Large intestine (tissue), 3 donors: ENCODE data around the gene SIRPA. TPM values are rescaled to one million over a fixed set of nuclear protein-coding genes. Genes with fewer than 3 reads are reported as not detected.
A peak's percentile ranks its signal among the peaks of the same experiment; 100 is the strongest.

Experiments
- DNase-seq, 2 donors: peaks; one replicate each; pipeline versions ENCODE4 v3.0.0 to v3.0.0-alpha.2; 2013
- H3K27ac ChIP-seq: one replicate; pipeline ENCODE4 v1.5.1; 2013; ENCODE audit warnings: low read length
- H3K27me3 ChIP-seq: 2 replicates; pipeline ENCODE4 v1.6.1; 2013; ENCODE audit warnings: low read length; ENCODE audit not compliant: control insufficient read depth, insufficient read depth
- H3K36me3 ChIP-seq: 2 replicates; pipeline ENCODE4 v1.6.1; 2013; ENCODE audit warnings: low read length; ENCODE audit not compliant: control insufficient read depth, insufficient read depth
- H3K4me1 ChIP-seq: one replicate; pipeline ENCODE4 v1.6.1; 2013; ENCODE audit warnings: low read length; ENCODE audit not compliant: control insufficient read depth, insufficient read depth
- H3K4me3 ChIP-seq: one replicate; pipeline ENCODE4 v1.5.1; 2013; ENCODE audit warnings: low read length
- H3K9me3 ChIP-seq: one replicate; pipeline ENCODE4 v1.6.1; 2013; ENCODE audit warnings: mild to moderate bottlenecking, low read depth, low read length, moderate library complexity; ENCODE audit not compliant: control insufficient read depth
- WGBS: methylation state at CpG from one replicate; pipeline ENCODE4 v1.1.5; 2013; ENCODE audit warnings: low lambda C conversion rate; ENCODE audit not compliant: insufficient coverage; 5-methylcytosine and 5-hydroxymethylcytosine counted together
- polyA plus RNA-seq: library from polyadenylated mRNA; unstranded; fragments of 120-200 nt; gene quantifications from one replicate; pipeline ENCODE4 v1.2.1, GENCODE V29; 2013

The SIRPA gene
- polyA plus RNA-seq, 1 donor = 29.1 TPM

DNA sequence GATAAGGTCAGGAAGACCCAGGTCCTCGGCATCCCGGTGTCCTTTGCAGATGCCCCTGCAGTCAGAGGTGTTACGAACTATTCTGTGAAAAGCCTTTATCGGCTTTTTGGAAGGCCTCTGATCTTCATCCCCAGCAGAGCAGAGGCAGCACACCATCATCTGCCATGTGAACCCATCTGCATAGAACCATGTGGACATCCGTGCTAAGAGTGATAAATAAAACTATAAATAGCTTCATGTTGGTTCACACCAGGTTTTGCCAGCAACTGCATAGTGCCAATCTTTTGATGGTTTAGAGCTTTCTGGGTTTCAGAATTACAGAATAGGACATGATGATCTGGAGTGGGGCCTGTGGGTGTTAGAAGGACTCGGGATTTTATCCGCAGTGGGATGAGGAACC lies 33.6 kb downstream of the SIRPA start:
- DNase-seq = no peak
- no peak overlapping the region for H3K27ac ChIP-seq
- no peak overlapping the region for H3K4me3 ChIP-seq
- peaks cover 14% of the 10 kb centered on the region for H3K4me1 ChIP-seq
- no peaks in the 10 kb centered on the region for H3K9me3 ChIP-seq
- H3K36me3 ChIP-seq = peaks cover 31% of the 10 kb centered on the region
- WGBS = no CpG with 5 or more reads among the region's 7 CpGs
- H3K27me3 ChIP-seq = no peaks in the 10 kb centered on the region

DNA sequence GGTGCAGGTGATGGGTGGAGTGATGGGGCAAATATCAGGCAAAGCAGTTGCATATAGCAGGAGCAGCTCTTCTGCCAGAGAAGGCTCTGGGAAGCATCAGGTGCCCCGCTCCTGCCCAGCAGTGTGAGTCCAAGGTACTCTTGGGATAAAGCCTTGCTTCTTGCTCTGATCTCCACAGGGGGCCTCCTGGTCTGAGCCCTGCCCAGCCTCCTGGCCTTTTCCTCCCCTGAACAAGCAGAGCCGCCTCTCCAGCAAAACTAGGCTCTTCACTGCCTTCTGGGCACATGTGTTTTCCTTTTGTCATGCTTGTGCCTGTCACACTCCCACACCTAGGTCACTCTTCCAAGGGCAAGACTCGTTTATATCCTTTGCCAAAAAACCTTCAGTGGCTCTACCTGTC lies 34.3 kb downstream of the SIRPA start:
- Histone ChIP-seq H3K4me3 (no peak overlapping the region), H3K36me3 (peaks cover 27% of the 10 kb centered on the region), H3K27me3 (no peaks in the 10 kb centered on the region), H3K4me1 (peaks cover 14% of the 10 kb centered on the region), H3K9me3 (no peaks in the 10 kb centered on the region), H3K27ac (no peak overlapping the region)
- WGBS = no CpG with 5 or more reads among the region's 3 CpGs
- DNase-seq = peak in 1 of 2 donors; percentile 50

DNA sequence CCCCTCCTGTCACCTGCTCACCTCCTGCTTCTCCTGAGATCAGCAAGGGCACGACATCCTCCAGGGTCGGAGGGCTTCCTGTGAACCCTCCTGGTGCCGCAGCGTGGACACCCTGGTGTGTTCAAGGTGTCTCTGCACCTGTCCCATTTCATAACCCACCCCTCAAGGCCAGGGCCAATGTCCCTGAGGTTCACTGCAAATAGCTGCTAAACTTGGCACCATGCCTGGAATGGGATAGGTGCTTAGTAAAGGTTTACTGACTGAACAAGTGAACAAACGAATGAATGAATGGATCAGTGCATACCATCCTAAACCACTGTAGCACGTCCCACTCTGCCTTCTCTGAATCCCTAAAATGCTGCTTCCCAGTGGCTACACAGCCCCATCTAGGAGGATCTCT lies 35.0 kb downstream of the SIRPA start:
- Histone ChIP-seq H3K27ac (no peak overlapping the region), H3K4me3 (no peak overlapping the region), H3K36me3 (peaks cover 25% of the 10 kb centered on the region), H3K27me3 (no peaks in the 10 kb centered on the region), H3K4me1 (peaks cover 19% of the 10 kb centered on the region), H3K9me3 (no peaks in the 10 kb centered on the region)
- WGBS = no CpG with 5 or more reads among the region's 6 CpGs
- DNase-seq = no peak

DNA sequence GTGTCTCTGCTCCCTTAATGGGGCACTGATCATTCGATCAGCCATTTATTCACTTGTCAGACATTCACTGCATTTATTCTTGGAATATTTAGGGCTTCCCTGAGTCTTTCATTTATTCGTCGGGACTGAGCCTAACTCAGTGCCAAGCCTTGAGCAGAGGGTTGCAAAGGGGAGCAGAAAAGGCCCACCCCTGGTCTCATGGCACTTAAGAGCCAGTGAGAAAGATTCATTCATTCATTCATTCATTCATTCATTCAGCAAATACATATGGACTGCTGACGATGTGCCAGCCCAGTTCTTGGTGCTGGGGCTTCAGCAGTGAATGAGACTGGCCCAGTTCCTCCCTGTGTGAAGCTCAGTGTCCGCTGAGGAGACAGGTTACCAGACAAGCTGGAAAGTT lies 36.6 kb downstream of the SIRPA start:
- DNase-seq = no peak
- Histone ChIP-seq H3K9me3 (no peaks in the 10 kb centered on the region), H3K36me3 (peaks cover 19% of the 10 kb centered on the region), H3K4me1 (peaks cover 30% of the 10 kb centered on the region), H3K27ac (no peak overlapping the region), H3K4me3 (no peak overlapping the region), H3K27me3 (no peaks in the 10 kb centered on the region)
- no CpG with 5 or more reads among the region's 5 CpGs for WGBS

DNA sequence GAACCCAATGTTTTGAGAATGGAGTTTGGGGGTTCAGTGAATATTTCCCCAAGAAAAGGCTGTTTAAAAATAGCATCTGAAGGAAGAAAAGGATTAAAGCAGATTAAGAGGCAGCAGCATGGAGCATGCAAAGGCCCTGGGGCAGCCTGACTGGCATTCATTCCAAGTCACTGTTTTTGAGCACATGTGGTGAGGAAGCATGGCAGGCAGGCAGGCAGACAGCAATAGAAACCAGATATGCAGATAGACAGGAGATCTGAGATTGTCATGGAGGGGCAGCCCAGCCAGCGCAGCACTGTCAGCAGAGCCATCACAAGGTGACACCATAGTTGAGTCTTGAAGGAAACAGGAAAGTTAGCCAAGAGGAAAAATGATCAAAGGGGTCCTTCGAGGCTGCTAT lies 37.8 kb downstream of the SIRPA start:
- no CpG with 5 or more reads among the region's 2 CpGs for WGBS
- no peak overlapping the region for H3K27ac ChIP-seq

GRCh38 chr20:1933465-1933870 lies 38.3 kb downstream of the SIRPA start:
- Histone ChIP-seq H3K4me3 (no peak overlapping the region), H3K4me1 (peaks cover 30% of the 10 kb centered on the region), H3K27ac (no peak overlapping the region), H3K27me3 (no peaks in the 10 kb centered on the region), H3K9me3 (no peaks in the 10 kb centered on the region), H3K36me3 (peaks cover 19% of the 10 kb centered on the region)
- WGBS = no CpG with 5 or more reads among the region's 9 CpGs
- no peak for DNase-seq

More for the DNA sequence above, 37.8 kb downstream of the SIRPA start:
- H3K9me3 ChIP-seq = no peaks in the 10 kb centered on the region
- H3K4me1 ChIP-seq = peaks cover 30% of the 10 kb centered on the region
- peaks cover 18% of the 10 kb centered on the region for H3K36me3 ChIP-seq
- H3K4me3 ChIP-seq = no peak overlapping the region
- H3K27me3 ChIP-seq = no peaks in the 10 kb centered on the region
- DNase-seq = no peak

DNA sequence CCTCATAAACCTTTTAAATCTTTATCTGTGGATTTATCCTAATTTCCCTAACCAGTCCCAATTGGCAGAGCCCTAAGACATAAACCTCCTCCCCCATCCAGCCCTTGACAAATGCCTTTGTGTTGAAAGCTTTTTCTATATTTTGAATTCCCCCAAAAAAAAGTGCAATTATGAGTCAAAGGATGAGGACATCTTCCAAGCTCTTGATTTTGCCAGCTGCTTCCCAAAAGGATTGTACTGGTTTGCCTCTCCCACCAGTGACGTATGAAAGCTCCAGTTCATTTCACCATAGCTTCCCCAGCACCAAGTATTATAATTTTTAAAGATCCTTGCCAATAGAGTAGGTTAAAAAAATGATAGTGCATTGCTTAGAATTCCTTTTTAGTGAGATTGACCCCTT lies 38.9 kb downstream of the SIRPA start:
- no peak overlapping the region for H3K27ac ChIP-seq
- no peaks in the 10 kb centered on the region for H3K9me3 ChIP-seq
- DNase-seq = no peak
- H3K36me3 ChIP-seq = peaks cover 24% of the 10 kb centered on the region
- peaks cover 25% of the 10 kb centered on the region for H3K4me1 ChIP-seq
- H3K27me3 ChIP-seq = no peaks in the 10 kb centered on the region
- whole genome bisulfite sequencing = 100% methylated on average over 1 of the region's 1 CpG
- no peak overlapping the region for H3K4me3 ChIP-seq

- Histone ChIP-seq H3K4me1 (peaks cover 17% of the 10 kb centered on the region), H3K27ac (peak overlapping the region; percentile 11), H3K36me3 (peaks cover 26% of the 10 kb centered on the region), H3K9me3 (no peaks in the 10 kb centered on the region), H3K4me3 (no peak overlapping the region), H3K27me3 (no peaks in the 10 kb centered on the region)
- WGBS = 100% methylated on average over 1 of the region's 19 CpGs
- DNase-seq = no peak
These were observed 39.7 kb downstream of the SIRPA start for GRCh38 chr20:1934721-1935573.

DNA sequence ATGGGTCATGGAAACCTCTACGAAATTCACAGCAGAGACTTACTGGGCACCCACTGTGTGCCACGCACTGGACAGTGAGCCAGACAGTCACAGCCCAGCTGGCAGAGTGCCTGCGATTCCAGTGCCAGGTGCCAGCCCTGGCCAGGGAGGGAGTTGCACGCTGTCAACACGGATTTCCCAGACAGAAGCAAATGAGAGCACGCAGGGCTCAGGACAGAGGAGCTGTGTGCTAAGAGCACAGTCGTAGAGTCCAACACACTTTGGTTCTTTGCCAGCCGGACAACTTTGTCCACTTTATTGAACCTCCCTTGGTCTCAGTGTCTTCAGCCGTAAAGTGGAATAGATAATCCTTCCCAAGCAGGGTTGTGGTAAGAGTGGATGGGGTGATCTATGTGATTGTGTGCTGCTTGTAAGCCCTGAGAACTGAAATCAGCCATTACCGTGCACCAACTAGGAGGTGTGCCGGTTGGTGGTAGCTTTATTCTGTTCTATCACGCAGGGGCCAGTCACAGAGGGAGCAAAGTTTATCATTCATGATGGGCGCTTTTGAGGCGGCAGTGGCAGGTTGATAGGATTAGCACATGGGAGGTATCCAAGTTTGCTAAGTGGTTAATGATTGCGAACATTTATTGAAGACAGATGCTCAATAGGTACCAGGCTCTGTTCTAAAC lies 40.6 kb downstream of the SIRPA start:
- no CpG with 5 or more reads among the region's 15 CpGs for WGBS
- peak overlapping the region; percentile 7 for H3K27ac ChIP-seq

DNA sequence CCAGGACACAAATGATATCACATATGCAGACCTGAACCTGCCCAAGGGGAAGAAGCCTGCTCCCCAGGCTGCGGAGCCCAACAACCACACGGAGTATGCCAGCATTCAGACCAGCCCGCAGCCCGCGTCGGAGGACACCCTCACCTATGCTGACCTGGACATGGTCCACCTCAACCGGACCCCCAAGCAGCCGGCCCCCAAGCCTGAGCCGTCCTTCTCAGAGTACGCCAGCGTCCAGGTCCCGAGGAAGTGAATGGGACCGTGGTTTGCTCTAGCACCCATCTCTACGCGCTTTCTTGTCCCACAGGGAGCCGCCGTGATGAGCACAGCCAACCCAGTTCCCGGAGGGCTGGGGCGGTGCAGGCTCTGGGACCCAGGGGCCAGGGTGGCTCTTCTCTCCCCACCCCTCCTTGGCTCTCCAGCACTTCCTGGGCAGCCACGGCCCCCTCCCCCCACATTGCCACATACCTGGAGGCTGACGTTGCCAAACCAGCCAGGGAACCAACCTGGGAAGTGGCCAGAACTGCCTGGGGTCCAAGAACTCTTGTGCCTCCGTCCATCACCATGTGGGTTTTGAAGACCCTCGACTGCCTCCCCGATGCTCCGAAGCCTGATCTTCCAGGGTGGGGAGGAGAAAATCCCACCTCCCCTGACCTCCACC lies 42.2 kb downstream of the SIRPA start:
- Histone ChIP-seq H3K27me3 (no peaks in the 10 kb centered on the region), H3K27ac (no peak overlapping the region), H3K9me3 (no peaks in the 10 kb centered on the region), H3K4me1 (peaks cover 15% of the 10 kb centered on the region), H3K4me3 (no peak overlapping the region), H3K36me3 (peaks cover 23% of the 10 kb centered on the region)
- WGBS = no CpG with 5 or more reads among the region's 25 CpGs
- no peak for DNase-seq

More for the DNA sequence above, 40.6 kb downstream of the SIRPA start:
- Histone ChIP-seq H3K4me3 (no peak overlapping the region), H3K4me1 (peaks cover 15% of the 10 kb centered on the region), H3K36me3 (peaks cover 26% of the 10 kb centered on the region), H3K9me3 (no peaks in the 10 kb centered on the region), H3K27me3 (no peaks in the 10 kb centered on the region)
- DNase-seq = peak in 1 of 2 donors; percentile 72
